Epithelial cell of esophagus (primary cell): Measurements from ENCODE around the gene RORC.

Experiments
- DNase-seq: peaks from one replicate; pipeline ENCODE4 v3.0.0; 2010; ENCODE audit warnings: low read depth
- H3K4me3 ChIP-seq: 2 replicates; pipeline ENCODE4 v1.5.1; 2011; ENCODE audit warnings: mild to moderate bottlenecking, low read length, control low read depth
- CTCF ChIP-seq: IDR thresholded peaks from 2 replicates; pipeline ENCODE4 v1.5.1; 2011; ENCODE audit warnings: low read depth, mild to moderate bottlenecking, low read length, control low read depth, inconsistent platforms; ENCODE audit not compliant: insufficient read depth; ENCODE audit errors: missing control alignments

Gene RORC

GRCh38 chr1:151759241-151759640 lies 72.4 kb downstream of the RORC start:
- TF ChIP-seq CTCF, result no peak
- DNase-seq, result peak; percentile 36
- H3K4me3 ChIP-seq, result no peak overlapping the region

- no peak for TF ChIP-seq CTCF
- H3K4me3 ChIP-seq, result no peak overlapping the region
- DNase-seq, result peak; percentile 57
Measured at GRCh38 chr1:151756291-151756690, 75.3 kb downstream of the RORC start.
